Fibroblast of lung (primary cell): Measurements from ENCODE around the gene RASGRF2.

Experiments
- CTCF ChIP-seq, 2 donors: IDR thresholded peaks in 1 of 2; conservative IDR thresholded peaks in 1 of 2; 1 replicate in 1 of 2; 2 replicates in 1 of 2; pipeline ENCODE4 v1.5.1; 2011 to 2012; ENCODE audit warnings: low read length in 2 of 2, control low read depth in 1 of 2, inconsistent platforms in 1 of 2, low read depth in 1 of 2, mild to moderate bottlenecking in 1 of 2
- EZH2 ChIP-seq: IDR thresholded peaks from 2 replicates; pipeline ENCODE4 v1.5.1; 2012; ENCODE audit warnings: low read length, control low read depth, mild to moderate bottlenecking; ENCODE audit errors: missing control alignments

- no peak for TF ChIP-seq CTCF (conservative IDR thresholded peaks at IDR 0.05 in 1 of 2, IDR thresholded peaks at IDR 0.05 in 1 of 2; ENCODE audit: low read depth in 1 of 2, low read length in 2 of 2)
- TF ChIP-seq EZH2, result no peak
Observed at GRCh38 chr5:81172710-81173109, 212.5 kb downstream of the RASGRF2 start.
